Naive B cell (primary cell): ENCODE data around the gene MYBPHL. TPM values are rescaled to one million over a fixed set of nuclear protein-coding genes. Genes with fewer than 3 reads are reported as not detected.
A peak's percentile ranks its signal among the peaks of the same experiment; 100 is the strongest.

Source experiments
- ATAC-seq, 2 donors: fragments of 150-1000 bp; cut with Tn5 transposase; 2 replicates each; pipeline ENCODE4 v1.10.0; 2021; ENCODE audit warnings: low read depth in 2 of 2, mild to moderate bottlenecking in 2 of 2, moderate library complexity in 2 of 2
- DNase-seq: peaks from one replicate; pipeline ENCODE4 v3.0.0; 2022
- H3K27ac Mint-ChIP-seq, 6 donors: one replicate each; pipeline ENCODE4 v1.8.0; 2020 to 2022; ENCODE audit warnings: mild to moderate bottlenecking in 6 of 6, mixed read lengths in 6 of 6, moderate library complexity in 5 of 6, inconsistent platforms in 2 of 6
- H3K27me3 Mint-ChIP-seq, 3 donors: one replicate each; pipeline ENCODE4 v1.8.0; 2021 to 2022; ENCODE audit warnings: mixed read lengths in 3 of 3, mild to moderate bottlenecking in 1 of 3
- H3K36me3 Mint-ChIP-seq, 2 donors: one replicate each; pipeline ENCODE4 v1.8.0; 2020 to 2022; ENCODE audit warnings: mixed read lengths in 2 of 2, inconsistent platforms in 1 of 2, mild to moderate bottlenecking in 1 of 2
- H3K4me1 Mint-ChIP-seq, 3 donors: one replicate each; pipeline ENCODE4 v1.8.0; 2020 to 2022; ENCODE audit warnings: mixed read lengths in 3 of 3, inconsistent platforms in 1 of 3, mild to moderate bottlenecking in 1 of 3, moderate library complexity in 1 of 3
- H3K4me3 Mint-ChIP-seq, 8 donors: one replicate each; pipeline ENCODE4 v1.8.0; 2020 to 2022; ENCODE audit warnings: mild to moderate bottlenecking in 8 of 8, mixed read lengths in 8 of 8, moderate library complexity in 8 of 8, inconsistent platforms in 2 of 8
- H3K9me3 Mint-ChIP-seq, 7 donors: one replicate each; pipeline ENCODE4 v1.8.0; 2020 to 2022; ENCODE audit warnings: mixed read lengths in 7 of 7, mild to moderate bottlenecking in 5 of 7, inconsistent platforms in 2 of 7, moderate library complexity in 1 of 7
- polyA plus RNA-seq, 6 donors: library from polyadenylated mRNA; unstranded; fragments of 300-500 nt; fragmentation: Illumina TruSeq; gene quantifications; one replicate each; pipeline ENCODE4 v1.2.3, GENCODE V29; 2021; ENCODE audit warnings: low read depth in 6 of 6

The MYBPHL gene
- polyA plus RNA-seq, 6 donors from 2014 or later: not detected

DNA sequence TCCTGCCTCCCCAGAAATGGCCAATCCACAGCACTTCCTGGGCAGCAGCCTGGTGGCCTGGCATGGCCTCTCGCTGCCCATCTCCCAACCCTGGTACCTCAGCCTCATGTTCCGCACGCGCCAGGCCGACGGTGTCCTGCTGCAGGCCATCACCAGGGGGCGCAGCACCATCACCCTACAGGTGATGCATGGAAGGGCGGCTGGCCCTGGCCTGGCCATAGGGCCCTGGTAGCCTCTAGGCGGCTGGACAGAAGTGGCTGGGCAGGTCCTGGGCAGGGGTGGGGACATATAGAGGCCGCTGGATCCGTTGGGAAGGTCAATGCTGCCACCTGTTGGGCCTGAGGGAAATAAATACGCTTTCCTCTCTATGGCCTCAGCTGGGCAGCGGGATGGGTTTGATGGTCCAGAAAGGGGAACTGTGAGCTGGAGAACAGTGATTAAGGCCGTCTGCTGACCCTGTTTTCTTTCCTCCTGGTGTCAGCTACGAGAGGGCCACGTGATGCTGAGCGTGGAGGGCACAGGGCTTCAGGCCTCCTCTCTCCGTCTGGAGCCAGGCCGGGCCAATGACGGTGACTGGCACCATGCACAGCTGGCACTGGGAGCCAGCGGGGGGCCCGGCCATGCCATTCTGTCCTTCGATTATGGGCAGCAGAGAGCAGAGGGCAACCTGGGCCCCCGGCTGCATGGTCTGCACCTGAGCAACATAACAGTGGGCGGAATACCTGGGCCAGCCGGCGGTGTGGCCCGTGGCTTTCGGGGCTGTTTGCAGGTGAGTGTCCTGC is 43.0 kb downstream of the MYBPHL start:
- peak; percentile 89 to 94 for ATAC-seq
- H3K4me3 Mint-ChIP-seq: peak overlapping the region in 2 of 8 donors; percentile 39 to 41
- DNase-seq: peak; percentile 64
- no peaks in the 10 kb centered on the region for H3K36me3 Mint-ChIP-seq
- H3K27ac Mint-ChIP-seq: no peak overlapping the region
- H3K27me3 Mint-ChIP-seq: peaks cover 0 to 10% (median 8%) of the 10 kb centered on the region in 3 donors
- H3K9me3 Mint-ChIP-seq: no peaks in the 10 kb centered on the region
- peaks cover 3 to 10% (median 4%) of the 10 kb centered on the region in 3 donors for H3K4me1 Mint-ChIP-seq

DNA sequence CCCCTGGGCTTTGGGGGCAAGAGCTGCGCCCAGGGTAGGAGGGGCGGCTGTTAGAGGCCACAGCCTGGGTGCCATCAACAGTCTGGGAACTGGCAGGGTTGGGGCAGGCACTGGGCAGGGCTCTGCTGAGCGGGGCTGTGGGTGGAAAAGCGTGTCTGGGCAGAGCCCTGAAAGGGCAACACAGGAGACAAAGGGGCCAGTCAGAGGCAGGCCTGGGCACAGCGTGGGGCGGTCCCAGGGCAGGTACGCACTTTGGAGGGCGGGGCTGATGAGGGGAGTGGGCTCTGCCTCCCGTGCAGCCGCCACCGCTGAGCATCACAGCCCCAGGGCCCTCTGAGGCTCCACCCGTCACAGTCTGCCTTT is 43.6 kb downstream of the MYBPHL start:
- DNase-seq: no peak
- Mint-ChIP-seq H3K4me3 (peak overlapping the region in 1 of 8 donors; percentile 39), H3K27ac (peak overlapping the region in 1 of 6 donors; percentile 88), H3K4me1 (peaks cover 3 to 10% (median 4%) of the 10 kb centered on the region in 3 donors), H3K9me3 (no peaks in the 10 kb centered on the region), H3K27me3 (peaks cover 0 to 10% (median 8%) of the 10 kb centered on the region in 3 donors), H3K36me3 (no peaks in the 10 kb centered on the region)
- peak; percentile 24 to 29 for ATAC-seq

GRCh38 chr1:109262231-109263055 is 44.4 kb downstream of the MYBPHL start:
- ATAC-seq (no peak), DNase-seq (no peak)
- H3K9me3 Mint-ChIP-seq: no peaks in the 10 kb centered on the region
- H3K36me3 Mint-ChIP-seq: no peaks in the 10 kb centered on the region
- peaks cover 0 to 10% (median 8%) of the 10 kb centered on the region in 3 donors for H3K27me3 Mint-ChIP-seq
- no peak overlapping the region for H3K4me3 Mint-ChIP-seq
- H3K4me1 Mint-ChIP-seq: peaks cover 3 to 10% (median 4%) of the 10 kb centered on the region in 3 donors
- no peak overlapping the region for H3K27ac Mint-ChIP-seq

DNA sequence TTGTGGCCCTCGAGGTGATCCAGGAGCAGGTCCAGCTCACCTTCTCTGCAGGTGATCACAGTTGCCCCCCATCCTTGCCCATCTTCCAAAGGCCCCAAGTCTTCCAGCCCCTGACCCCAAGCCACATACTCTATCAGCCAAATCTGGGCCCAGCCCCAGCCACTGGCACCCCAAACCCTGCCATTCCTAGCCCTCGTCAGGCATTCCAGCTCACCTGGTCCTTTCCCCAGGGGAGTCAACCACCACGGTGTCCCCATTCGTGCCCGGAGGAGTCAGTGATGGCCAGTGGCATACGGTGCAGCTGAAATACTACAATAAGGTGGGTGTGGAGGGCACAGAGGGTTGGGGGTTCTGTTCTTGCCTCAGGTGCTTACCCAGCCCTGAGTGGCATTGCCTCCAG is 45.2 kb downstream of the MYBPHL start:
- no peak for ATAC-seq
- H3K4me1 Mint-ChIP-seq: peaks cover 3 to 10% (median 4%) of the 10 kb centered on the region in 3 donors
- H3K36me3 Mint-ChIP-seq: no peaks in the 10 kb centered on the region

GRCh38 chr1:109261006-109261405 is 45.8 kb downstream of the MYBPHL start:
- DNase-seq (no peak), ATAC-seq (no peak)
- Mint-ChIP-seq H3K36me3 (no peaks in the 10 kb centered on the region), H3K27ac (peak overlapping the region in 1 of 6 donors; percentile 11), H3K27me3 (peaks cover 0 to 11% (median 10%) of the 10 kb centered on the region in 3 donors), H3K4me1 (peaks cover 3 to 10% (median 4%) of the 10 kb centered on the region in 3 donors), H3K9me3 (no peaks in the 10 kb centered on the region), H3K4me3 (no peak overlapping the region)

More for the DNA sequence above, 45.2 kb downstream of the MYBPHL start:
- peaks cover 0 to 10% (median 8%) of the 10 kb centered on the region in 3 donors for H3K27me3 Mint-ChIP-seq
- H3K4me3 Mint-ChIP-seq: no peak overlapping the region
- H3K27ac Mint-ChIP-seq: no peak overlapping the region
- DNase-seq: no peak
- no peaks in the 10 kb centered on the region for H3K9me3 Mint-ChIP-seq

DNA sequence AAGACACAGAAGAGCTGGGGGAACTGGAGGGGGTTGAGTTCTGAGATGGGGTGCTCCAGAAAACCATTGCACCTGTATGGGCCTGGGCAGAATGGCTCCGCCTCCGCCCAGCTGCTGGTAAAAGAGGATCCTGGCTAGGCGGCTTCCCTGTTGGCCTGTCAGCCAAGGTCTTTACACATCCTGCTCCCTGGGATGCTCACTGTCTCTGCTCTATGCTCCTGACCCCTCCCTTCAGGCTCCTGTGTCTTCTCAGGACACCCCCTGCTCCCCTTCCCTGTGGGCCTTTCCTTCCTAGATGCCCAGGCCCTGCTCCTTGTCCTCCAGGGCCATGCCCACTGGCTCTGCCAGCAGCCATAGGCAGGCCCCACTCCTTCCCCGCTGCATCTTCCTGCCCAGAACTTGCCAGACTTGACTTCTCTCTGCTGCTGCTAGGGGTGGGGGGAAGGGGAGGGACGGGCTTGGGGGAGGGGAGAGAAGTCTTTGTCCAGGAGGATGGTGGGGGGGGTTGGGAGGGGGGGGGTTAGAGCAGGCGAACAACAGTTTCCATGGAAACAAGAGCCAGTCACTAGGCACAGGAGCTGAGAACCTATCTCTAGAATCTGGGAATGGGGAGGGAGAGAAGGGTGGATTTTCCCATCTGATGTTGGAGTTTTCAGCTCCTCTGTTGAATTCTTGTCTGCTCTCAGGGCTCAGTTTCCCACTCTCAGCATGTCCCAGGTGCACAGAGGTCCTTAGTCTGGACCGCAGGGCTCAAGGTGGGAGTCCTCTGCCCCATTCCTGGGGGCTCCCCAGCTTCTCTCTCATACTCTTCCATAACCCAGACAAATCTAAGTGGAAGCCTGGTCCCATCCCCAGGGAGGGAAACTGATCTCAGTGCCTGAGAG is 46.9 kb downstream of the MYBPHL start:
- ATAC-seq: no peak

DNA sequence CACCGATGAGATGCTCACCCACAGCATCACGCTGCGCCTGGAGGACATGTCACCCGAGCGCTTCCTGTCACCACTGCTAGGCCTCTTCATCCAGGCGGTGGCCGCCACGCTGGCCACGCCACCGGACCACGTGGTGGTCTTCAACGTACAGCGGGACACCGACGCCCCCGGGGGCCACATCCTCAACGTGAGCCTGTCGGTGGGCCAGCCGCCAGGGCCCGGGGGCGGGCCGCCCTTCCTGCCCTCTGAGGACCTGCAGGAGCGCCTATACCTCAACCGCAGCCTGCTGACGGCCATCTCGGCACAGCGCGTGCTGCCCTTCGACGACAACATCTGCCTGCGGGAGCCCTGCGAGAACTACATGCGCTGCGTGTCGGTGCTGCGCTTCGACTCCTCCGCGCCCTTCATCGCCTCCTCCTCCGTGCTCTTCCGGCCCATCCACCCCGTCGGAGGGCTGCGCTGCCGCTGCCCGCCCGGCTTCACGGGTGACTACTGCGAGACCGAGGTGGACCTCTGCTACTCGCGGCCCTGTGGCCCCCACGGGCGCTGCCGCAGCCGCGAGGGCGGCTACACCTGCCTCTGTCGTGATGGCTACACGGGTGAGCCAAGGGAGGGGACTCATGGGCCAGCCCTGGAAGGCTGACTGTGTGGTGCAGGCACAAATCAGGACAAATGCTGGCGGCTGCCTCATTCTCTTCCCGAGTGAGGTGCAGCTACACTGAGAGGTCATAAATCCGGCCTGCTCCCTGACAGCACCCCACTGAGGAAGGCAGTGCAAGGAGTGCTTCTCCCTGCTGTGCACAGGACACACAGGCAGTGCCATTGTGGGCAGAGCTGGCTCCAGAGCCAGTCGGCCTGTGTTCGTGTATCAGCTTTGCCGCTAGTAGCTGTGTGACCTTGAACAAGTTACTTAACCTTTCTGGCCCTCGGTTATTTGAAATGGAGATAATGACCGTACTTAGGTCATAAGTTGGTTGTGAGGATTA is 48.0 kb downstream of the MYBPHL start:
- no peak for ATAC-seq
- H3K27ac Mint-ChIP-seq: no peak overlapping the region

More for the DNA sequence above, 46.9 kb downstream of the MYBPHL start:
- Mint-ChIP-seq H3K36me3 (no peaks in the 10 kb centered on the region), H3K9me3 (no peaks in the 10 kb centered on the region), H3K4me3 (no peak overlapping the region), H3K27me3 (peaks cover 0 to 22% (median 14%) of the 10 kb centered on the region in 3 donors), H3K4me1 (peaks cover 5 to 10% (median 9%) of the 10 kb centered on the region in 3 donors), H3K27ac (peak overlapping the region in 2 of 6 donors; percentile 9 to 15)
- no peak for DNase-seq

DNA sequence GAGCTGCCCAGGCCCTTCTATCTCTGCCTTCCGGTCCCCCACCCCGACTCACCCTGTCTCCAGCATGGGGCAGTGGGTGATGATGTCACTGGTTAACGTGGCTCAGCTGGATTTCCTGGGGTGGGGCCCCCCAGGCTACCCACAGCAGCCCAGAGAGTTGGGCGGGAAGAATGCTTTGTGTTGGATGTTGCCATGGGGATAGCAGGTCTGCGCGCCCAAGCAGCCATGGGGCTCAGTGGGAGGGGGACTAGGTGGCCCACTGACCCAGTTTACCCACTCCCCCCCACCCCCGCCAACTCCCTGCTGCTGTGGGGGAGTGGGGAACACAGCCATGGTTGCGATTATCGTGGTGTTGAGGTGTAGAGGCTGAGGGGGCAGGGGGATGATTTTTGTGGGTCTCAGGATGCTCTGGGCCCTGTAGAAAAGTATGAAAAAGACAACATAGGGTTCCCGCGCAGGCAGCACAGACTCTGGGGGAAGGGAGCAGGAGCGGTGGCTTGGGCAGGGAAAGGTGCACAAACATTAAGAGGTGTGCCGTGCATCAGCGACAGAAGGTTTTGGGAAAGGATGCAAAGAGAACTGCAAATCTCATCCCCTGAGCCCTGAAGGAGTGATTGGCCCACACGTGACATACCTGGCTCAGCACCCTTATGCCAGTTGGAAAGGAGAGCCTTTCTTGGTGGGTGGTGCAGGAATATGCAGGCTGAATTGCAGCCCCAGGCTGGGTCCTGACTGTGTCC is 49.0 kb downstream of the MYBPHL start:
- H3K27me3 Mint-ChIP-seq: peaks cover 0 to 22% (median 4%) of the 10 kb centered on the region in 3 donors
- no peak overlapping the region for H3K27ac Mint-ChIP-seq
- no peaks in the 10 kb centered on the region for H3K9me3 Mint-ChIP-seq
- peaks cover 7 to 12% (median 9%) of the 10 kb centered on the region in 3 donors for H3K4me1 Mint-ChIP-seq
- no peak overlapping the region for H3K4me3 Mint-ChIP-seq
- no peaks in the 10 kb centered on the region for H3K36me3 Mint-ChIP-seq
- no peak for ATAC-seq
- no peak for DNase-seq

More for the DNA sequence above, 48.0 kb downstream of the MYBPHL start:
- H3K27me3 Mint-ChIP-seq: peaks cover 0 to 21% (median 13%) of the 10 kb centered on the region in 3 donors
- H3K4me1 Mint-ChIP-seq: peaks cover 5 to 9% (median 8%) of the 10 kb centered on the region in 3 donors
- H3K9me3 Mint-ChIP-seq: no peaks in the 10 kb centered on the region
- H3K36me3 Mint-ChIP-seq: no peaks in the 10 kb centered on the region
- no peak overlapping the region for H3K4me3 Mint-ChIP-seq
- DNase-seq: no peak

DNA sequence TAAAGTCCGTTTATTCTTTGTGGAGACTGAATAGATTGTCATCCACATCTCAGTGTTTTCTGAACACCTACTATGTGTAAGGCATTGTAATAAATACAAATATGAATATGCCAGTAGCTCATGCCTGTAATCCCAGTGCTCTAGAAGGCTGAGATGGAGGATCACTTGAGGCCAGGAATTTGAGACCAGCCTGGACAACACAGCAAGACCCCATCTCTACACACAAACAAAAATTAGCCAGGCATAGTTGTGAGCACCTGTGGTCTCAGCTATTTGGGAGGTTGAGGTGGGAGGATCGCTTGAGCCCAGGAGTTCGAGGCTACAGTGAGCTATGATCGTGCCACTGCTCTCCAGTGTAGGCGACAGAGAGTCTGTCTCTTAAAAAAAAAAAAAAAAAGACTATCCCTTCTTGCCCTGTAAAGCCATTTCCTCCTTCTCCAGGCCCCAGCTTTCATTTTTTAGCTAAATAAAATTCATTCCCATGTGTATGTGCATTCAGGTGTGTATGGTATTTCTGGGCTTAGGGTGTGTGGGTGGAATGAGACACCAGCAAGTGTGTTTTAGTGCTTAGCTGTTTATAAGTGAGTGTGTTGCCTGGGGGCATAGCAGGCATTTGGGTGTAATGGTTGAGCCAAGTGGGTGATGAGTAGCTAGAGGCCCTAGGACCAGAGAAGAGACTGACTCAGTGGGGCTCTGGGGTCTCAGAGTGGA is 49.7 kb downstream of the MYBPHL start:
- peaks cover 7 to 12% (median 9%) of the 10 kb centered on the region in 3 donors for H3K4me1 Mint-ChIP-seq
- H3K36me3 Mint-ChIP-seq: no peaks in the 10 kb centered on the region
- H3K4me3 Mint-ChIP-seq: no peak overlapping the region
- no peak for ATAC-seq
- no peak for DNase-seq
- H3K27me3 Mint-ChIP-seq: peaks cover 0 to 22% (median 7%) of the 10 kb centered on the region in 3 donors
- H3K9me3 Mint-ChIP-seq: no peaks in the 10 kb centered on the region
- H3K27ac Mint-ChIP-seq: peak overlapping the region in 1 of 6 donors; percentile 91

GRCh38 chr1:109256085-109256484 is 50.7 kb downstream of the MYBPHL start:
- ATAC-seq (no peak), DNase-seq (no peak)
- H3K4me3 Mint-ChIP-seq: no peak overlapping the region
- H3K9me3 Mint-ChIP-seq: no peaks in the 10 kb centered on the region
- H3K27me3 Mint-ChIP-seq: peaks cover 4 to 29% (median 17%) of the 10 kb centered on the region in 3 donors
- peaks cover 7 to 12% (median 10%) of the 10 kb centered on the region in 3 donors for H3K4me1 Mint-ChIP-seq
- H3K36me3 Mint-ChIP-seq: no peaks in the 10 kb centered on the region
- H3K27ac Mint-ChIP-seq: peak overlapping the region in 1 of 6 donors; percentile 21

DNA sequence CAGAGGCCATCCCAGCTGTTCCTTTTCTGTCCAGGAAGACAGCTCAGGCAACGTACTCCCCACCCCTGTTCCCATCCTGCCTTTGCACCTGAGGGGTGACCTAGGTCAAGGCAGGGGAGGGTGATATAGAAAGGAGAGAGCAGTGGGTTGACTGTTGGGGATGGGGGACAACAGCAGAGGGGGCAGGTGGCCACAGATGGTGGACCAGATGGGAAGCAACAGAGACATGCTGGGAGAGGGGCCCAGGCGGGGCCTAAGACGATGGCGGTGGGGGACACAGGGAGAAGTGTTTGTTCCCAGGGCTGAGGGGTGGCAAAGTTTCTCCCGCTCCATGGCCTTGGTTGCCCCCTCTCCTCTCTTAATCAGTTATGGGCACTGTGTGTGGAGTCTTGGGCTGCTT is 51.1 kb downstream of the MYBPHL start:
- no peaks in the 10 kb centered on the region for H3K9me3 Mint-ChIP-seq
- no peaks in the 10 kb centered on the region for H3K36me3 Mint-ChIP-seq
- peaks cover 4 to 33% (median 21%) of the 10 kb centered on the region in 3 donors for H3K27me3 Mint-ChIP-seq
- H3K27ac Mint-ChIP-seq: peak overlapping the region in 1 of 6 donors; percentile 21
- no peak for DNase-seq
- H3K4me1 Mint-ChIP-seq: peaks cover 7 to 15% (median 14%) of the 10 kb centered on the region in 3 donors
- no peak for ATAC-seq
- H3K4me3 Mint-ChIP-seq: no peak overlapping the region
